GM13977 (cell line): ENCODE measurements around the gene ATP10A.

Source experiments
- DNase-seq: peaks from one replicate; pipeline ENCODE4 v3.0.0; 2012; ENCODE audit warnings: low spot score
- CTCF ChIP-seq: IDR thresholded peaks from 2 replicates; pipeline ENCODE4 v1.5.1; 2012; ENCODE audit warnings: mild to moderate bottlenecking, control low read depth; ENCODE audit not compliant: insufficient read depth; ENCODE audit errors: extremely low read depth, missing control alignments
- in situ Hi-C: fragments of 300-500 bp; cut with MboI; formaldehyde crosslinking; loops from one replicate; pipeline ENCODE4 v1.12.0; 2022; ENCODE audit warnings: low sequenced_read_pairs, low pct_unique_long_range_greater_than_20kb, mixed read lengths, inconsistent platforms; ENCODE audit not compliant: unreplicated experiment

Gene ATP10A

GRCh38 chr15:25797936-25798901 lies 64.9 kb downstream of the ATP10A start:
- no peak for DNase-seq
- in situ Hi-C loops: no loop called here
- no peak for TF ChIP-seq CTCF

GRCh38 chr15:25797511-25797935 lies 65.6 kb downstream of the ATP10A start:
- DNase-seq: no peak
- TF ChIP-seq CTCF: no peak
- in situ Hi-C loops: no loop called here

GRCh38 chr15:25797035-25797434 lies 66.1 kb downstream of the ATP10A start:
- in situ Hi-C loops: no loop called here
- DNase-seq: no peak
- no peak for TF ChIP-seq CTCF

- in situ Hi-C loops: no loop called here
Measured at GRCh38 chr15:25796395-25796794, 66.7 kb downstream of the ATP10A start.

GRCh38 chr15:25795712-25796111 lies 67.4 kb downstream of the ATP10A start:
- no peak for TF ChIP-seq CTCF
- in situ Hi-C loops: no loop called here
- DNase-seq: no peak

More at GRCh38 chr15:25796395-25796794, 66.7 kb downstream of the ATP10A start:
- no peak for TF ChIP-seq CTCF
- no peak for DNase-seq

- no peak for TF ChIP-seq CTCF
- DNase-seq: no peak
- in situ Hi-C loops: no loop called here
Measured at GRCh38 chr15:25795061-25795460, 68.1 kb downstream of the ATP10A start.
